CD14-positive monocyte (primary cell): Measurements from ENCODE around the gene CD24. TPM values are rescaled to one million over a fixed set of nuclear protein-coding genes. Genes with fewer than 3 reads are reported as not detected.
A peak's percentile ranks its signal among the peaks of the same experiment; 100 is the strongest.
"Not testable (repeated sequence)": the region's sequence is repeated elsewhere in the genome, so short reads cannot be mapped to it uniquely, and the experiment has no call there.

Source experiments
- DNase-seq, 3 donors: peaks; one replicate each; pipeline ENCODE4 v3.0.0-alpha.2; 2011 to 2022
- H2AFZ ChIP-seq: 2 replicates; pipeline ENCODE4 v1.6.0; 2012; ENCODE audit warnings: mild to moderate bottlenecking, low read depth, low read length, inconsistent platforms; ENCODE audit not compliant: insufficient read depth, poor library complexity, severe bottlenecking
- H3K27ac ChIP-seq, 2 donors: 1 replicate in 1 of 2; 2 replicates in 1 of 2; pipeline ENCODE4 v1.5.1; 2012 to 2013; ENCODE audit warnings: low read length in 2 of 2, control low read depth in 1 of 2, inconsistent platforms in 1 of 2, low read depth in 1 of 2, mild to moderate bottlenecking in 1 of 2
- H3K27me3 ChIP-seq, 2 donors: one replicate each; pipeline versions ENCODE4 v1.6.0 to v1.6.1; 2011 to 2013; ENCODE audit warnings: low read length in 2 of 2; ENCODE audit not compliant: control insufficient read depth in 2 of 2, insufficient read depth in 2 of 2
- H3K36me3 ChIP-seq, 2 donors: replicated peaks in 1 of 2; 1 replicate in 1 of 2; 2 replicates in 1 of 2; pipeline versions ENCODE4 v1.5.1 to v1.6.1; 2012 to 2013; ENCODE audit warnings: low read length in 2 of 2, control low read depth in 1 of 2, inconsistent platforms in 1 of 2, mild to moderate bottlenecking in 1 of 2; ENCODE audit not compliant: insufficient read depth in 2 of 2, control insufficient read depth in 1 of 2
- H3K4me1 ChIP-seq, 2 donors: 1 replicate in 1 of 2; 2 replicates in 1 of 2; pipeline versions ENCODE4 v1.5.1 to v1.6.1; 2012 to 2013; ENCODE audit warnings: low read length in 2 of 2, control low read depth in 1 of 2, inconsistent platforms in 1 of 2, mild to moderate bottlenecking in 1 of 2, moderate library complexity in 1 of 2; ENCODE audit not compliant: insufficient read depth in 2 of 2, control insufficient read depth in 1 of 2
- H3K4me2 ChIP-seq: replicated peaks from 2 replicates; pipeline ENCODE3; 2012; ENCODE audit warnings: low read length, moderate library complexity, mild to moderate bottlenecking; ENCODE audit not compliant: poor library complexity, severe bottlenecking; ENCODE audit errors: extremely low read depth
- H3K4me3 ChIP-seq, 3 experiments: fragments of 200-600 bp in 1 of 3; sonication (generic) in 1 of 3; replicated peaks in 1 of 3; 1 replicate in 2 of 3; 2 replicates in 1 of 3; pipeline ENCODE4 v1.5.1; 2011 to 2013; ENCODE audit warnings: low read length in 3 of 3, mild to moderate bottlenecking in 3 of 3, control low read depth in 2 of 3, low read depth in 2 of 3, inconsistent platforms in 1 of 3, moderate library complexity in 1 of 3
- H3K79me2 ChIP-seq: 2 replicates; pipeline ENCODE4 v1.6.0; 2012; ENCODE audit warnings: mild to moderate bottlenecking, control low read depth, inconsistent platforms, low read length, moderate library complexity; ENCODE audit not compliant: insufficient read depth
- H3K9ac ChIP-seq: 2 replicates; pipeline ENCODE4 v1.6.0; 2017; ENCODE audit warnings: low read length, mild to moderate bottlenecking; ENCODE audit not compliant: insufficient read depth, poor library complexity, severe bottlenecking
- H3K9me3 ChIP-seq, 2 donors: replicated peaks in 1 of 2; 1 replicate in 1 of 2; 2 replicates in 1 of 2; pipeline versions ENCODE4 v1.5.1 to v1.6.1; 2012 to 2013; ENCODE audit warnings: low read length in 2 of 2, control low read depth in 1 of 2; ENCODE audit not compliant: control insufficient read depth in 1 of 2, insufficient read depth in 1 of 2
- H4K20me1 ChIP-seq: 2 replicates; pipeline ENCODE4 v1.6.0; 2012; ENCODE audit warnings: mild to moderate bottlenecking, low read length, control low read depth, moderate library complexity; ENCODE audit not compliant: insufficient read depth
- H3K27ac Mint-ChIP-seq, 7 donors: one replicate each; pipeline ENCODE4 v1.8.0; 2020; ENCODE audit warnings: mild to moderate bottlenecking in 7 of 7, mixed read lengths in 7 of 7, moderate library complexity in 6 of 7, inconsistent platforms in 2 of 7
- H3K27me3 Mint-ChIP-seq, 3 donors: one replicate each; pipeline ENCODE4 v1.8.0; 2021 to 2022; ENCODE audit warnings: low read depth in 3 of 3, mild to moderate bottlenecking in 3 of 3, mixed read lengths in 3 of 3, moderate library complexity in 3 of 3, inconsistent platforms in 1 of 3
- H3K36me3 Mint-ChIP-seq, 2 donors: one replicate each; pipeline ENCODE4 v1.8.0; 2020; ENCODE audit warnings: mixed read lengths in 2 of 2, inconsistent platforms in 1 of 2, mild to moderate bottlenecking in 1 of 2
- H3K4me1 Mint-ChIP-seq: one replicate; pipeline ENCODE4 v1.8.0; 2020; ENCODE audit warnings: mild to moderate bottlenecking, mixed read lengths
- H3K4me3 Mint-ChIP-seq, 2 donors: one replicate each; pipeline ENCODE4 v1.8.0; 2020; ENCODE audit warnings: mild to moderate bottlenecking in 2 of 2, mixed read lengths in 2 of 2, moderate library complexity in 1 of 2
- H3K9me3 Mint-ChIP-seq, 7 donors: one replicate each; pipeline ENCODE4 v1.8.0; 2020 to 2022; ENCODE audit warnings: mixed read lengths in 7 of 7, mild to moderate bottlenecking in 6 of 7, moderate library complexity in 6 of 7, inconsistent platforms in 2 of 7
- CTCF ChIP-seq: fragments of 200-600 bp; IDR thresholded peaks from one replicate; pipeline ENCODE4 v1.8.0; 2022; ENCODE audit warnings: antibody characterized with exemption, mild to moderate bottlenecking
- WGBS: methylation state at CpG from one replicate; pipeline ENCODE4 v1.1.5; 2013; ENCODE audit warnings: missing lambda C conversion rate; ENCODE audit not compliant: insufficient coverage; 5-methylcytosine and 5-hydroxymethylcytosine counted together
- intact Hi-C, 2 donors: fragments of 100-400 bp; cut with micrococcal nuclease; formaldehyde crosslinking; loops; one replicate each; pipeline versions ENCODE4 v1.15.0 to v1.15.1; 2023
- polyA plus RNA-seq, 3 donors: library from polyadenylated mRNA; depleted of rRNA in 1 of 3; unstranded in 2 of 3; stranded (reverse) in 1 of 3; fragments of 300-500 nt in 2 of 3; fragments of >200 nt in 1 of 3; fragmentation: Illumina TruSeq in 2 of 3; gene quantifications; 1 replicate in 2 of 3; 2 replicates in 1 of 3; pipeline ENCODE4 v1.2.3, GENCODE V29; 2012 to 2021

Gene CD24
- polyA plus RNA-seq, 3 donors: 0.05 to 0.46 (median 0.29) TPM

- intact Hi-C loops: loop anchor here in 1 of 2 donors (10.0 kb wide), 1 partner anchor 388 kb away; no protein-coding TSS in a partner anchor
- Histone ChIP-seq H4K20me1 (no peaks in the 10 kb centered on the region), H3K9ac (no peak overlapping the region), H3K36me3 (no peaks in the 10 kb centered on the region), H3K4me3 (no peak overlapping the region), H2AFZ (no peak overlapping the region), H3K9me3 (peaks cover 0 to 16% of the 10 kb centered on the region in 2 donors), H3K27ac (no peak overlapping the region), H3K4me2 (no peak overlapping the region), H3K79me2 (no peaks in the 10 kb centered on the region), H3K4me1 (peaks cover 21 to 25% of the 10 kb centered on the region in 2 donors), H3K27me3 (peaks cover 46 to 60% of the 10 kb centered on the region in 2 donors)
- H3K9me3 Mint-ChIP-seq: peaks cover 0 to 14% (median 3%) of the 10 kb centered on the region in 7 donors
- H3K4me3 Mint-ChIP-seq: peak overlapping the region in 1 of 2 donors; percentile 51
- peaks cover 64 to 82% (median 70%) of the 10 kb centered on the region in 3 donors for H3K27me3 Mint-ChIP-seq
- H3K36me3 Mint-ChIP-seq: peaks cover 0 to 3% of the 10 kb centered on the region in 2 donors
- no peak for DNase-seq
- TF ChIP-seq CTCF: no peak
- H3K27ac Mint-ChIP-seq: no peak overlapping the region
- 34% methylated on average over 9 of the region's 10 CpGs for WGBS
- H3K4me1 Mint-ChIP-seq: peaks cover 14% of the 10 kb centered on the region
These were observed 2.0 kb downstream of the CD24 start for GRCh38 chr6:106972500-106972899.

GRCh38 chr6:106970769-106971168 lies 3.8 kb downstream of the CD24 start:
- not testable (repeated sequence) for H3K36me3 Mint-ChIP-seq, H3K36me3 ChIP-seq, H2AFZ ChIP-seq, H3K9ac ChIP-seq, H4K20me1 ChIP-seq, H3K4me2 ChIP-seq, H3K4me3 ChIP-seq, DNase-seq, H3K4me3 Mint-ChIP-seq, H3K27ac Mint-ChIP-seq, H3K27ac ChIP-seq, H3K79me2 ChIP-seq
- WGBS: no CpG with 5 or more reads among the region's 6 CpGs
- Histone ChIP-seq H3K9me3 (peaks cover 0 to 11% of the 10 kb centered on the region in 2 donors), H3K27me3 (peaks cover 29 to 43% of the 10 kb centered on the region in 2 donors), H3K4me1 (peaks cover 20 to 24% of the 10 kb centered on the region in 2 donors)
- intact Hi-C loops: loop anchor here in 1 of 2 donors (10.0 kb wide), 1 partner anchor 386 kb away; no protein-coding TSS in a partner anchor
- H3K4me1 Mint-ChIP-seq: peaks cover 13% of the 10 kb centered on the region
- peaks cover 49 to 71% (median 53%) of the 10 kb centered on the region in 3 donors for H3K27me3 Mint-ChIP-seq
- H3K9me3 Mint-ChIP-seq: peaks cover 0 to 16% (median 3%) of the 10 kb centered on the region in 7 donors
